Stimulated activated CD8-positive, alpha-beta memory T cell treated with anti-CD3 and anti-CD28 coated beads, Interleukin-4, amount 100 ng/mL, for 1 hour (primary cell): Measurements from ENCODE around the gene HNRNPA0.

ENCODE experiments used
- DNase-seq, 2 donors: peaks; one replicate each; pipeline ENCODE4 v3.0.0-alpha.2; 2020; ENCODE audit warnings: low read depth in 2 of 2, low spot score in 1 of 2

The HNRNPA0 gene

DNA sequence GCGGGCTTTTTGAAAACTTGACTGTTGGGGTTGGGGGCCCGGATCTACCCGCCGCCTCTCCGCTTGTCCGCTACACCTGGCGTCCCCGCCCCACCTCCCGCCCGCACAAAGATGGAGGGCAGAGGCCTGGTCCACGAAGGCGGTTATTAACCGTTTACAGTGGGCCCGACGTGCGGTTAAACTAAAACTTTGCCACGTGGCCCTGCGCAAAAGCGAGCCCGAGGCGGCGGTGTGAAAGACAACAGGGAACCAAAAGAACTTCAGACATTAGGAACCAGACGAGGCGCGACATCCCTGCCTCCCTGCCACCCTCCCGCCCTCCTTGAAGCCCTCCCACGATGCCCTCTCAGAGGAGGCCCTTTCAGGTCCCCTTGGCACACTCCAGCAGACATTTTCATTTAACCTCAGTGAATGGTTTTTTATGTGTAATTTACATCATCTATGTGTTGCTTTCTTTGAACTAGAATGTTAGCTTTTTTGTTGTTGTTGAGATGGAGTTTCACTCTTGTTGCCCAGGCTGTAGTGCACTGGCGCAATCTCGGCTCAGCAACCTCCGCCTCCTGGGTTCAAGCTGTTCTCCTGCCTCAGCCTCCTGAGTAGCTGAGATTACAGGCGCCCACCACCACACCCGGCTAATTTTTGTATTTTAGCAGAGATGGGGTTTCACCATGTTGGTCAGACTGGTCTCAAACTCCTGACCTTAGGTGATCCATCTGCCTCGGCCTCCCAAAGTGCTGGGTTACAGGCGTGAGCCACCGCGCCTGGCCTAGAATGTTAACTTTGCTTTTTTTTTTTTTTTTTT is 999 bp upstream of the HNRNPA0 start:
- DNase-seq = no peak

DNA sequence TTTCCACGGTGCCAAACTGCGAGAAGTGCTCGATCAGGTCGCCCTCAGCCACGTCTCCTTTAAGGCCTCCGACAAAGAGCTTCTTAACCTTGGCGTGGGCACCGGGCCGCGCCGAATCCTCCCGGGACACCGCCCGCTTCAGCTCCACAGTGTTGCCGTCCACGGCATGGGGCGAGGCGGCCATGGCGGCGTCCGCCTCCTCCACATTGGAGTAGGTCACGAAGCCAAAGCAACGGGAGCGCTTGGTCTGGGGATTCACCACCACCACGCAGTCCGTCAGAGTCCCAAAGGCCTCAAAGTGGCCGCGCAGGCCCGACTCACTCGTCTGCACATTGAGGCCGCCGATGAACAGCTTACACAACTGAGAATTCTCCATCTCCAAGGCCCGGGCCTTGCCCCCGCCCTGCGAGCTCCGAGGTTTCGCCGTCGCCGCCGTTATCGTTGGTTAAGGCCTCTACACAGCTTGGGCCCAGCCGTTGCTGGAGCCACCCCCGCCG is 424 bp downstream of the HNRNPA0 start:
- DNase-seq = no peak

DNA sequence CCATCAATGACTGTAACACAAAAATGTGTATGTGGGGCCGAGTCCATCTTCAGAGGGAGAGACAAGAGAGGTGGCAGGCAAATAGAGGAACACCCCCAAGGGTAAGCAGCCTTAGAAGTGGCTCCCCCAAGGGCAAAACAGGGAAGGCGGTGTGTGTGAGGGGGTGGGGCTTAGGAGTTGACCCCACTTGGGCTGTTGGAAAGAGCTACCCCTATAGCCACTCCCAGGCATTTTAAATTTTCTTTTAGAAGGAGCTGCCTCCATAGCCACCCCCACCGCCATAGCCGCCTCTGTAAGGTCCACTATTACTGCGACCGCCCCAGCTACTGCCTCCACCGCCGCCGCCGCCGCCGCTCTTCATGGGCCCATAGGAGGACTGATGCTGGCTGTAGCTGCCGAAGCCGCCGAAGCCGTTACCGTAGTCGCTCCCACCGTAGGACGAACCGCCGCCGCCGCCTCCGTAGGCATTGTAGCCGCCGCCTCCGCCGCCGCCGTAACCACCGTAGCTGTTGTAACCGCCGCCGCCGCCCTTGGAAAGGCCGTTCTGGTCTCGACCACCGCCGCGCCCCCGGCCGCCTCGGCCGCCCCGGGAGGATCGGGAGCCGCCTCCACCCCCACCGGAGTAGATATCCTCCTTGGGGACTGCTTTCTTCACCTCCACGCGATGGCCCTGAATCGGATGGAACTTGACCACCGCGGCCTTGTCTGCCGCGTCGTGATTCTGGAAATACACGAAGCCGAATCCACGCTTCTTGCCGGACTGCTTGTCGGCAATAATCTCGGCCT is 1.1 kb downstream of the HNRNPA0 start:
- DNase-seq = peak in 1 of 2 donors; percentile 24

DNA sequence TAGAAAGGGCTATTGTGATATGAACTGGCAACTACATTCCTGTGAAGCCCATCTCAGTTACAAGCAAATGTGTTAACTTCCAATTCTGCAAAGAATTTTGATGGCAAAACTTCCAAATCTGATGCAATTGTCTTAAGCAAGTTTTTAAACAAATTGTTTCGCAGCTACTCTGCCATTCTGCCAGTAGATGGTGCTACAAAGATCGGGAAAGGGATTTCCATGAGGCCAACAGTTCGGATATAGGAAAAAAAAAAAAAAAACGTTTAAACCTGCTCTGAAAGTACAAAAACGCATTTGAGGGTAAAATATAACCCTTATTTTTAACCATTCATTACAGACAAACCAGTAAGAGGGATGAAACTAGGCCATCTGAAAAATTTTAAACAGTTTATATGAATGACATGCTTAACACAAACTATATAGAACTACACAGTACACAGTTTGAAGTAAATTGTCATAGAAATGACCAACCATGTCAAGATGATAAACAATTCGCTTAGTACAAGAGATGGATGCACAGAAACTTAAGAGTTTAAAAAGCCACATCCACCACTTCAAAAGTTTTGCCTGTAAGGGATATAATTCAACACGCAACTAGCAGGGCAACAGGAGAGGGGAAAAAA is 2.2 kb downstream of the HNRNPA0 start:
- no peak for DNase-seq

DNA sequence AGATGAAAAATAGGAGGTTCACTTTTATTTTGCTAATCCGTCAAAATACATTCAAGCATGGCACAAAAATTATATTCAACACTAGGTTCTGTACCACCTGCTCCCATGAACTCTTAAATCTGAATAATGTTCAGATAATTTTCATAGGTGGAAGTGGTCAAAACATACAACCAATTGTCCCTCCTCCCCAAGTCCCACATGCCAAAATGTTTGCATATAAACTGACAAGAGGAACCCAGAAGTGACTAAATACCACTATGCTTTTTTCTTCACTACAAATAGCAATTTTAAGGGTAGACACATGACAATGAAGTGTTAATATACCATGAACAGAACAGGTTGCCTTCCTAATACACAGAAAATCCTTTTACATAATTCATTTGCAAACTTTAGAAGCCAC is 3.7 kb downstream of the HNRNPA0 start:
- DNase-seq = no peak

DNA sequence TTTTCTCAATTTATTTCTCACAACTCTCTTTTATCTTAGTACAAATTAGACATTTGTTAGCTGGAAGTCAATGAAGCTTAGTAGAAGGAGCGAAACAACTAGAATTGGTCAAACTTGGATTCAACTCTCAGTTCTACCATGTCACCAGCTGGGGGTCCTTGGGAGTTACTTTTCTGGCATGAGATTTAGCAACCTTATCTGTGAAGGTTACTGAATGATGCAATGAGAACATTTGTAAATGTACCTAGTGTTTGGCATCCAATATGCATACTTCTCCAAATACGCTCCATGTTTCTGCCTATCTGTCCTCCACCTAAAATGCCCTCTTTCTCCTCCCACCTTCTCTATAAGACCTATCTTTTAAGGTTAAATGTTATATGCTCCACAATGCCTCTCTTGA is 6.3 kb downstream of the HNRNPA0 start:
- DNase-seq = no peak

DNA sequence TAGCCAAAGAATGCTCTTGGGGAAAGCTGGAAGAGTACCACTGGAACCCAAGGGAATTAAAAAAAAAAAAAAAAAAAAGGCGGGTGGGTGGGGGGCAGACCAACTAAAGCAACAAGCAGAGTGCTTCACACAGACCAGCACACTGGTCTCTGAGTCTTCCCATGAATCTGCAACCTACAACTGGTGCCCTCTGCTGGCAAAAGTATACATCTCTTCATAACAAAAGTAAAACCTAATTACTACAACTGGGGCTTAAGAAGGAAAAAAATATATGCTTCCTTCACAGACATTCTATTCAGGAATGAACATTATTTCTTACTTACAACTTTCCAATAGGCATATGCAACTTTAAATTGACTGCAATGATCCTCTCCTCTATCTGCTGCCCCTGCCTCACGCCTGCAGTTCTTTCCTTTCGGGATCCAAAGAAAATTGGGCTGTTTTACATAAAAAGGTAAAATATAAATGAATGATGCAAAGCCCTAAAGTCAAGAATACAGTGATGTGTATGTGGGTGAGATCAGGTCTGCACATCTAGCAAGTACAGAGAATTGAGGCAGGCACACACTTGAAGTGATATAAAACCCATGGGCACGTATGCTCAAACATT is 11.0 kb downstream of the HNRNPA0 start:
- peak in 1 of 2 donors; percentile 29 for DNase-seq

DNA sequence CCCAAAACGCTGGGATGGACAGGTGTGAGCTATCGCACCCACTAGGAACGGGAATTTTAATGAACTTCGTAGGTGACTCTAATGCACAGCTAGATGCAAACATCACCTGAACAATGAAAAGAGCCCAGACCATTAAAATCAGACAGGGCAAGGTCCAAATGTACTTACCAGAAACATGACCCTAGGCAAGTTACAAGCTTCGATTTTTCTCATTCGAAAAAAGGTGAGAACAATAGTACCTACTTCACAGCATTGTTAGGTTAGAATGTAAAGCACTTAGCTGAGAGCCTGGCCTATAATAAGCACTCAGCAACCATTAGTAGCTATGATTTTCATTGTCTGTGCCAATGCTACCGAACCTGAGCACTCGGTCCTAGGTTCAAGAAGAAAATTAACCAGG is 12.4 kb downstream of the HNRNPA0 start:
- no peak for DNase-seq

DNA sequence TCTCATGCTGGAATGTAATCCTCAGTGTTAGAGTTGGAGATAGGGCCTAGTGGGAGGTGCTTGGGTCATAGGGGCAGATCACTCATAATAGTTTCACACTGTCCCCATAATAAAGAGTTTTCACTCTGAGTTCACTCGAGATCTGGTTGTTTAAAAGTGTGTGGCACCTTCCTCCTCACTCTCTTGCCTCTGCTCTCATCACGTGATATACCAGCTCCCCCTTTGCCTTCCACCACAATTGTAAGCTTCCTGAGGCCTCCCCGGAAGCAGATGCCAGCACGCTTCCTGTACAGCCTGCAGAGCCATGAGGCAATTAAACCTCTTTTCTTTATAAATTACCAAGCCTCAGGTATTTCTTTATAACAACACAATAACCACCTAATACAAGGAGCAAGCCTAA is 14.4 kb downstream of the HNRNPA0 start:
- no peak for DNase-seq

DNA sequence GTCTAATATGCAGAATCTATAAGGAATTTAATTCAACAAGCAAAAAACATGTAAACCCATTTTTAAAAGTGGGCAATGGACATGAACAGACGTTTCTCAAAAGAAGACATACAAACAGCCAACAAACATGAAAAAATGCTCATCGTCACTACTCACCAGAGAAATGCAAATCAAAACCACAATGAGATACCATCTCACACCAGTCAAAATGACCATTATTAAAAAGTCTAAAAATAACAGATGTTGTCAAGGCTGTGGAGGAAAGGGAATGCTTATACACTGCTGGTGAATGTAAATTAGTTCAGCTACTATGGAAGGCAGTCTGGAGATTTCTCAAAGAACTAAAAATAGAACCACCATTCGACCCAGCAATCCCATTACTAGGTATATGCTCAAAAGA is 15.2 kb downstream of the HNRNPA0 start:
- no peak for DNase-seq

DNA sequence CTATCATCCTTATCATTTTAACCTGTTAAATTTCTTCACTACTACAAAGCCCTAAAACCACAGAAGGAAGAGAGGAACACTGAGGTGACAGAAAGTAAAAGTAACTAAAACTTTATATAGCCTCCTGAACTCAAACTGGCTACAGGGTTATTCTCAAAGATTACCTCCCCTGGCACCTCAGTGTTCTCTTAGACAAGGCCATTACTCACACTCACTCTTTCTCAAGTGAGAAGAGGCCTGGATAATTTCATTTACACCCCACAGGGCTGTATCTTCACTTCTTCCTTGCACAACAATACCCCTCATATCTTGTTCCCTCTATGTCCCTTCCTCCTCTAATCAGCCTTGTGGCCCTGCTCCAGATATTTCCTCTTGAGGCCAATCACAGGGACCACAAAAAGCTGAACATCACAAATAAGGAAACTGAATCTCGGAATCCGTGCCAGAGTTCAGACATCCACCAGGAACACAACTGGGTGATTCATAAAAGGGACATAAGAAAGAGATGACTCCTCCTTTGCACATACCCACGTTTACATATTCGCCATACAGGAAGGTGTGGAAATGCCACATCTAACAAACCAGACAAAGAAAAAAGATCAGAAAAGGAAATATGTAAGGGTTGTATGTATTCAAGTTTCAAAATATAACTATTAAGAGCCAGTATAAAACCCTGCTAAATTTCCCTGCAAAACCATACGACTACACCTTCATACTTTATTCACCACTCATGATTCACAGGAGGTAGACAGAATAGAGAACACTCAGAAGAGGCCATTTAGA is 16.6 kb downstream of the HNRNPA0 start:
- DNase-seq = no peak

DNA sequence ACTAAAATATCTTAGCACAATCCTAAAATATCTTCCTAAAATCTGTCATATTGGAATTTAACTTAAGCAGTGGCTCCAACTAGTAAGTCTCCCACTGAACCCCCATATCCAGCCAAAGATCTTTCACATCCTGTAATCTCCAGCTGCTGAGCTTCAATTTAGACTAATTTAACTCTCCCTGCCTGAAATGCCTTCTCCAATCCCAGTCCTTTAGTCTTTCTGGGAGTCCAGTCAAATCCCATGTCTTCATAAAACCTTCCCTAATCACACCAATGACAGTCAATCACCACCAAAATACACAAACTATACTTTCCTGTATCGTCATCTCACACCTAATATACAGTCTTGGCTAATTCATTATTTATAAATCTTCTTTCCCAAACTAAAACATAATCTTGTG is 17.7 kb downstream of the HNRNPA0 start:
- no peak for DNase-seq

DNA sequence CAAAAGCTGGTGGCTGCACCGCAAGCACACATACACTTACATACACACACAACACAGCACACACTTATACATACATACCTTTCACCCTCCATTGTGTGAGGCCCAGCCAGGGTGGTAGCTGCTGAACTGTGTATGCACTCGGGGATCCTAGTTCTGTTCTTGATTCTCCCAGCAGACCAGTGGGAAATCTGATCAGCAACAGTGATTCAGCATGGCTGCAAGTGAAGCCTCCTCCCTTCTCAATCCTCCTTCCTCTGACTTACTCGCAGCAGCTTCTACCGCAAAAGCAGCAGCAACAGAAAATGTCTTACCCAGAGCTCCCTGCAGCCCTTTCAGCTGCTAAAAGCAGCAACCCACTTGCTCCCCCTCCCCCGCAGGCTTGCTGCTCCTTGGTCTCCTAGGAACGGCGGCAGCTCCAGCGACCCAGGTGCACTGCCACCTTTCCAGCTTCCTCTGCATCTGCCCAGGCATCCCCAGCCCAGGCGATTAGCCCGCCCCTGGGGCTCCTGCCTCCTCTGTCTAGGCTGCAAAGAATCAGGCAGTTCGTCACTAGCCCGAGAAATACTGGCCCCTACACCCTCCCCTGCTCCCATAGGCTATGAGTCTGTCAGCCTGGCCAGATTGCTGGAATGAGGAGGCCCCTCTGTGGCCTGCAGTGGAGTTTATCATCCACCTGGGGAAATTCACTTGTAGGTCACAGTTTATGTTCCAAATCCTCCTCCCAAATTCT is 18.4 kb downstream of the HNRNPA0 start, which contains the start of gene KLHL3:
Gene KLHL3 (minus strand): TSS at position 535 of the 730 bp plus-strand sequence. CDS start 443 bp downstream, at position 92.
- no peak for DNase-seq

DNA sequence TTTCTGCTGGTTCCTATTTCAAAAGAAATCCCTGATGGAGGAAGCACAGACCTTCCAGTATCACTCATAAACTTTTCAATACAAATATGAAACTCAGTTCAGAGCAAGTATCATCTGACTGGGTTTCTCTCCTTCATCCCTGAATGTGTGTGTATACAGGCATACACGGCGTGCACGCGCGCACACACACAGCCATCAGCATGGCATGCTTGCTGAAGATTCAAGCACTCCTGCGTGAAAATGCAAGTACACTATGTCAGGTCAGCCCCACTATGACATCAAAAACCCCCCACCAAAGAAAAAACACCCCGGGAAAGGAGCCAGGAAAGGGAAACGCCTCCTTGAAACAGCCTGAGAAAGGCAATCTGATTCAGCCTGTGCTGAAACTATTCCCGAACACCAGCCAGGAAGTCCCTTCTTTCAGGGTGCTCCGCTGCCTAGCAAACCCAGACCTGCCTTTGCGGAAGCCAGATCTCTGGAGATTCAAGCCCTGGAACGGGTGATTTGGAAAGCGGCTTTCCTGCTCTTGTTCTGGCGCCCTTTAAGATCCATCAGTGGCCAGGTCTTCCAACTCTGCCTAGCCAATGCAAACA is 19.1 kb downstream of the HNRNPA0 start:
- DNase-seq = no peak

DNA sequence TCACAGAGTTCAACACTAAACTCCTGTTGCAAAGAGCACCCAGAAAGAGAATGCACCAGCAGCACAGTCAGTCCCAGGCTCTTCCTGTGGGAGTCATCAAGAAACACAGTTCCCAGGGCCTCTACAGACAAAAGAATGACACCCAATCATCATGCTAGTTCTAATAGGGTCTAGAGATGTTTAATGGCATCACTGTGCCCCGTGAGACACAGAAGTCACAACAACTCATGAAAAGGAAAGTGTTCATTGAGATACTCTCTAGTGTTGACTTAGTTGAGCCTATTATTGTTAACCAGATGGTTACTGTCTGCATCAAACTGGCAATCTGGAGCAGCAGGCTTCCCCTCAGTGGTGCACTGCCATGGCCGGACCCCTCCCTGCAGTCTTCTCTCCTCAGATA is 19.8 kb downstream of the HNRNPA0 start:
- DNase-seq = no peak

DNA sequence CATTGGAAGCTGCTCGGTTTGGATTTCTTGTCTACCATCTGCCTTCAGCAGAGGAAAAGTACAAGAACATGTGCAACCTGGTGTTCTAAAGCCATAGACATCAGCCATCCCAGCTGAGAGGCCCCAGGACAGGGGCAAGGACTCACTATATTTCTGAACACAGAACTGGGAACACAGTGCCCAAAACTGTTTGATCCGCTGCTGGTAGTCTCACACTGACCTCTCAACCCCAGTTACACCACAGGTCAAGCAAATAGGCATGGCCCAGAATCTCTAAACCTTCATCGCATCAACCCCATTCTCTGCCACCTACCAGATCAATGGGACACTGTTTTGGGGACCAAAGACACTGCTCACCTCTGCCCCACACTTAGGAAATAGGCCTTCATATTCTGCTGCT is 20.2 kb downstream of the HNRNPA0 start:
- no peak for DNase-seq

DNA sequence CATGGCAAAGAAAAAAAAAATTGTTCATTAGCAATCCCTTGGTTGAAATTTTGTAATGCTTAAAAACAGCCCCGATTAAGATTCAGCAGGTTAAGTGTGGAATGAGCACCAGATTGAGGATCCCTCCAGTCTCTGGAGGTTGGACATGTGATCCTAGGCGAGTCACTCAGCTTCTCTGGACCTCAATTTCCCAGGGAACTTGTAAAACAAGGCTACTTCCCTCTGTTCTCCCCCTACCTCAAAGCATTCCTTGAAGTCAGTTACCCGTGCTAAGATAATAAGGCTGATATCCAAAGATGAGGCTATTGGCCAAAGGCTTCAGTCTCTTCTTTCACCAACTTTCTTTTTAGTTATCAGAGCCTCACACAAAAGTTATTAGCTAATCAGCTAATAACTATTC is 21.2 kb downstream of the HNRNPA0 start:
- DNase-seq = no peak

DNA sequence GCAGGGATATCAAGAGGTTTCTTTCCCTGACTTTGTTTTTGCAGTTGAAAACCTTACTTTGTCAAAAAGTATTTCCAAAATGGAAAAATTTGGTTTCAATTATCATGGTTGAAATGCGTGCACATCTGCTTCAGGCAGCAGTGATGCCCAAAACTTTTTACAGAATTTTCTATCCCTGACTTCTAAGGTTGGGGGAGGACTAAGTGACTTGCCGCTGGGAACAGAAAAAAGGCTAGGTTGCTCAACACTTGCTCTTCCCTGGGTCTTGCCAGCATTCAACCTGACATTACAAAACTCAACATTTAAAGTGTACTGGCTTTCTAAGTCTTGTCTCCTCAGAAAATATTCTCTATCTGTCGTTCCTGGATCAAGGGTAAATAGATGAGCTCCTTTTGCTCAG is 23.0 kb downstream of the HNRNPA0 start:
- no peak for DNase-seq

DNA sequence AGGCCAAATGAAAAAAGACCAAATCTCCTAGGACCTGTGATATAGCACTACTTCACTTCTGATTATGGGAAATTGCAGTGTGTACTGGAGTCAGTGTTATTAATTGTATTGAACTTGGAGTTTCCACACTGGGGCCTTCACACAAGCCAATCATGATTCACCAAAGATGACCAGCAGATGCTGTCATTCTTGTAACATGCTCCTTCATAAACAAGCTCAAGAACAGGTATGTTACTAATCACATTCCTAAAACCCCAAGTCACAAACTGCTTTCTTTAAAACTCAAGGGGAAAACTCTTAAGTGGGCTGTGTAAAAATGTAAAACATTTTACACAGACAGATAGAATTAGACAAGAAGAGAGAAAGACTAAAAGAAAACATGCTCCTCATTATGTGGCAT is 23.8 kb downstream of the HNRNPA0 start:
- no peak for DNase-seq

DNA sequence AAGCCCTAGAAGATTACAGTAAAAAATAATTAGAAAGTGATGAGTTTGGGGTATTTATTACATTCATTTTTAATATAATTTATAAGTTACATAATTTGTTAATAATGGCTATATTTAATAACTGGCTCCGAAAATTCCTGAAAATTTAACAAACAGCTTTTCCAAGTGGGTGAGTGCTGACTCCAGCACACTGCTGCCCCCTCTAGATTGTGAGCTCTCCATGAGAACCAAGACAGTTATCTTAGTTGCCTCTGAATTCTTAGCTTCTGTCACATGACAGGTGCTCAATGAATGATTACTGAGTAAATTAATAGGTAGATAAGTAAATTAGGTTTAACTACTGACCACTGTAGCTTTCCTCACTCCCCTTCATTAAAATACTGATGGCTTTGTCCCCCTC is 26.1 kb downstream of the HNRNPA0 start:
- DNase-seq = no peak
